GM23338 (cell line): ENCODE results near the gene UPF1. TPM values are rescaled to one million over a fixed set of nuclear protein-coding genes. Genes with fewer than 3 reads are reported as not detected.
A peak's percentile ranks its signal among the peaks of the same experiment; 100 is the strongest.

ENCODE experiments used
- ATAC-seq: fragments of 200-7000 bp; cut with Tn5 transposase; 3 replicates; pipeline ENCODE4 v1.9.1; 2020
- DNase-seq: peaks from one replicate; pipeline ENCODE4 v3.0.0-alpha.2; 2015; ENCODE audit warnings: low spot score
- H2AFZ ChIP-seq: fragments of 200-600 bp; sonication (generic); 2 replicates; pipeline ENCODE4 v1.8.0; 2016; ENCODE audit warnings: antibody characterized with exemption, mild to moderate bottlenecking, moderate library complexity
- H3F3A ChIP-seq: fragments of 200-600 bp; sonication (generic); replicated peaks from 2 replicates; pipeline ENCODE4 v1.8.0; 2017; ENCODE audit warnings: antibody characterized with exemption, mixed run types, low read depth
- H3K27ac ChIP-seq: fragments of 200-600 bp; sonication (generic); 2 replicates; pipeline ENCODE4 v1.6.1; 2016; ENCODE audit warnings: low read depth
- H3K27me3 ChIP-seq: fragments of 200-600 bp; sonication (generic); 2 replicates; pipeline ENCODE4 v1.8.0; 2016; ENCODE audit warnings: mild to moderate bottlenecking, mixed run types, moderate library complexity; ENCODE audit not compliant: insufficient read depth
- H3K36me3 ChIP-seq: fragments of 200-600 bp; sonication (generic); 2 replicates; pipeline ENCODE4 v1.8.0; 2016; ENCODE audit warnings: mild to moderate bottlenecking; ENCODE audit not compliant: insufficient read depth
- H3K4me1 ChIP-seq: fragments of 200-600 bp; sonication (generic); 2 replicates; pipeline ENCODE4 v1.8.0; 2016; ENCODE audit warnings: mild to moderate bottlenecking, moderate library complexity; ENCODE audit not compliant: insufficient read depth
- H3K4me2 ChIP-seq: fragments of 200-600 bp; sonication (generic); 2 replicates; pipeline ENCODE4 v1.7.1; 2017; ENCODE audit warnings: mixed run types
- H3K4me3 ChIP-seq: fragments of 200-600 bp; sonication (generic); 2 replicates; pipeline ENCODE4 v1.6.1; 2016; ENCODE audit warnings: mixed run types
- H3K79me2 ChIP-seq: fragments of 200-600 bp; sonication (generic); replicated peaks from 2 replicates; pipeline ENCODE4 v1.8.0; 2017; ENCODE audit warnings: mild to moderate bottlenecking; ENCODE audit not compliant: insufficient read depth
- H3K9me2 ChIP-seq: fragments of 200-600 bp; sonication (generic); 2 replicates; pipeline ENCODE4 v1.8.0; 2017; ENCODE audit not compliant: insufficient read depth
- H4K20me1 ChIP-seq: fragments of 200-600 bp; sonication (generic); replicated peaks from 2 replicates; pipeline ENCODE4 v1.8.0; 2017; ENCODE audit warnings: mild to moderate bottlenecking; ENCODE audit not compliant: insufficient read depth
- H3K27ac Mint-ChIP-seq: 2 replicates; pipeline ENCODE4 v1.8.0; 2020; ENCODE audit warnings: inconsistent platforms, mild to moderate bottlenecking, moderate library complexity, mixed read lengths
- H3K27me3 Mint-ChIP-seq: 3 replicates; pipeline ENCODE4 v1.8.0; 2022; ENCODE audit warnings: low read depth, mild to moderate bottlenecking, moderate library complexity, mixed read lengths, inconsistent platforms; ENCODE audit not compliant: insufficient read depth, poor library complexity
- H3K36me3 Mint-ChIP-seq: 3 replicates; pipeline ENCODE4 v1.8.0; 2021; ENCODE audit warnings: low read depth, mild to moderate bottlenecking, inconsistent platforms, moderate library complexity, mixed read lengths
- H3K4me1 Mint-ChIP-seq: 3 replicates; pipeline ENCODE4 v1.8.0; 2020; ENCODE audit warnings: mild to moderate bottlenecking, inconsistent platforms, mixed read lengths
- H3K4me3 Mint-ChIP-seq: 3 replicates; pipeline ENCODE4 v1.8.0; 2021; ENCODE audit warnings: moderate library complexity, mild to moderate bottlenecking, inconsistent platforms, mixed read lengths
- H3K9me3 Mint-ChIP-seq: 3 replicates; pipeline ENCODE4 v1.8.0; 2020; ENCODE audit warnings: moderate library complexity, mild to moderate bottlenecking, inconsistent platforms, mixed read lengths
- CREB1 ChIP-seq: fragments of 250-450 bp; sonication (Bioruptor Pico); IDR thresholded peaks from 2 replicates; pipeline ENCODE4 v1.5.0; 2020; ENCODE audit warnings: low read depth, mild to moderate bottlenecking, moderate library complexity
- EZH2 ChIP-seq: fragments of 200-600 bp; sonication (generic); IDR thresholded peaks from one replicate; pipeline ENCODE4 v1.8.0; 2017; ENCODE audit warnings: antibody characterized with exemption, mild to moderate bottlenecking, low read depth; ENCODE audit not compliant: unreplicated experiment
- EZH2phosphoT487 ChIP-seq: fragments of 200-600 bp; sonication (generic); IDR thresholded peaks from one replicate; pipeline ENCODE4 v1.8.1; 2018; ENCODE audit warnings: antibody characterized with exemption; ENCODE audit not compliant: unreplicated experiment
- JUNB ChIP-seq: IDR thresholded peaks from one replicate; pipeline ENCODE4 v1.6.1; 2016; ENCODE audit warnings: antibody characterized with exemption; ENCODE audit not compliant: unreplicated experiment
- NANOG ChIP-seq: IDR thresholded peaks from 2 replicates; pipeline ENCODE4 v1.6.1; 2016; ENCODE audit warnings: antibody characterized with exemption, borderline replicate concordance
- POLR2AphosphoS5 ChIP-seq: IDR thresholded peaks from 2 replicates; pipeline ENCODE4 v1.6.1; 2016; ENCODE audit warnings: antibody characterized with exemption, low read depth
- STAT1 ChIP-seq: IDR thresholded peaks from one replicate; pipeline ENCODE4 v1.6.1; 2016; ENCODE audit warnings: antibody characterized with exemption; ENCODE audit not compliant: unreplicated experiment
- ZNF114 ChIP-seq: fragments of 250-450 bp; sonication (Bioruptor Pico); IDR thresholded peaks from 2 replicates; pipeline ENCODE4 v1.5.0; 2020; ENCODE audit warnings: mild to moderate bottlenecking, moderate library complexity
- ZNF331 ChIP-seq: fragments of 250-450 bp; sonication (Bioruptor Pico); IDR thresholded peaks from 2 replicates; pipeline ENCODE4 v1.5.0; 2020; ENCODE audit warnings: low read depth, mild to moderate bottlenecking, moderate library complexity
- polyA plus RNA-seq: library from polyadenylated mRNA; unstranded; fragments of >200 nt; fragmentation: Nextera tagmentation; extraction: Ambion mirVana; gene quantifications from 2 replicates; pipeline ENCODE4 v1.2.1, GENCODE V29; 2016
- total RNA-seq: library from RNA; depleted of rRNA; stranded (reverse); fragments of >200 nt; shearing (Covaris generic); gene quantifications from 2 replicates; pipeline ENCODE4 v1.2.3, GENCODE V29; 2014
- TF ChIP-seq, protein P1 (sequence below): IDR thresholded peaks from 2 replicates; pipeline ENCODE4 v1.6.1; 2016; ENCODE audit warnings: antibody characterized with exemption
- TF ChIP-seq, protein P2 (sequence below): IDR thresholded peaks from one replicate; pipeline ENCODE4 v1.6.1; 2018; ENCODE audit warnings: antibody characterized with exemption; ENCODE audit not compliant: unreplicated experiment
- TF ChIP-seq, protein P3 (sequence below): fragments of 250-450 bp; sonication (Bioruptor Pico); IDR thresholded peaks from 2 replicates; pipeline ENCODE4 v1.5.0; 2020; ENCODE audit warnings: mild to moderate bottlenecking, moderate library complexity
- TF ChIP-seq, protein P4 (sequence below), 2 experiments: fragments of 200-600 bp in 1 of 2; sonication (generic) in 1 of 2; conservative IDR thresholded peaks; 2 replicates each; pipeline versions ENCODE4 v1.5.1 to v1.6.1; 2016 to 2017; ENCODE audit warnings: antibody characterized with exemption in 2 of 2, low read depth in 2 of 2, mild to moderate bottlenecking in 2 of 2, moderate library complexity in 1 of 2

Gene UPF1
- total and polyA plus RNA-seq, 2 experiments from 2014 or later = 13.8 to 138 TPM

DNA sequence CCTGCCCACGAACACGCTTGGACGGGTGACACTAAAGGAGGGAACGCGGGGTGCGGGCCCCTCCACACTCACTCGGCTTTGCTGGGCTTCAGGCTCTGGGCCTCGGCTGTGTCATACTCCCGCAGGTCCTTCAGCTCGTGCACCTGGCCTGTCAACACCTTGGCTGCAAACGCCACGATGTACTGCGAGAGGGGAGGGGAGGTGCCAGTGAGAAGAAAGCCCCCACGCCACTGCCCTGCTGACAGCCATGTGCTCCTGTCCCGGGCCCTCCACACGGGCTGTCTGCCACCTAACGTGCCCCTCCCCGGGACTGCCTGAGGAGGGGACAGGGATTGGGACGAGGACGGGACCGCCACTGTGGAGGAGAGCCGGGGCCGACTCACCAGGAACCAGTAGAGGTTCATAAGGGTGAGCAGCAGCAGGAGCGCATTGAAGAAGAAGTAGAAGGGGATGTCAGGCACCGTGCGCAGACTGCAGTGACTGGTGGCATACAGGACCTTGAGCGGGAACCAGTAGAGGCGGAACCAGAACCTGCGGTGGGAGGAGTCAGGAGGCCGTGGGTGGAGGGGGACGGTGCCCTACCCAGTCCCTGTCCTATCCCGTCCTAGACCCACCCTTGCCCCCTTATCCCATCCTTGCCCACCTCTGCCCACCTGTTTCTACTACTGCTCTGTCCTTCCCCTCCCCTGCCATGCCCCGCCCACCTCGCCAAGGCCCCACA lies 47.3 kb downstream of the UPF1 start:
- Histone ChIP-seq H3K27ac (no peak overlapping the region), H3K79me2 (no peaks in the 10 kb centered on the region), H3K4me3 (no peak overlapping the region), H2AFZ (no peak overlapping the region), H3K4me2 (no peak overlapping the region), H4K20me1 (0 out of 2 replicates have a peak, but pooled peaks cover 3% of the 10 kb centered on the region), H3K27me3 (no peaks in the 10 kb centered on the region), H3K9me2 (no peaks in the 10 kb centered on the region), H3K36me3 (no peaks in the 10 kb centered on the region), H3K4me1 (no peaks in the 10 kb centered on the region), H3F3A (no peaks in the 10 kb centered on the region; the same call in 1 of the 2 replicates)
- Mint-ChIP-seq H3K27me3 (peaks cover 15% of the 10 kb centered on the region), H3K27ac (no peak overlapping the region), H3K9me3 (peaks cover 4% of the 10 kb centered on the region; the same call in 2 of the 3 replicates), H3K4me1 (no peaks in the 10 kb centered on the region), H3K4me3 (no peak overlapping the region), H3K36me3 (peaks cover 69% of the 10 kb centered on the region)
- DNase-seq (peak; percentile 56), ATAC-seq (peak; percentile 68)
- TF ChIP-seq EZH2phosphoT487 (no peak), JUNB (no peak), ZNF114 (CRISPR knock-in tag) (no peak), EZH2 (no peak), ZNF331 (CRISPR knock-in tag) (no peak), CREB1 (CRISPR knock-in tag) (no peak), POLR2AphosphoS5 (no peak), STAT1 (no peak), NANOG (no peak)
- TF ChIP-seq, protein P1, sequence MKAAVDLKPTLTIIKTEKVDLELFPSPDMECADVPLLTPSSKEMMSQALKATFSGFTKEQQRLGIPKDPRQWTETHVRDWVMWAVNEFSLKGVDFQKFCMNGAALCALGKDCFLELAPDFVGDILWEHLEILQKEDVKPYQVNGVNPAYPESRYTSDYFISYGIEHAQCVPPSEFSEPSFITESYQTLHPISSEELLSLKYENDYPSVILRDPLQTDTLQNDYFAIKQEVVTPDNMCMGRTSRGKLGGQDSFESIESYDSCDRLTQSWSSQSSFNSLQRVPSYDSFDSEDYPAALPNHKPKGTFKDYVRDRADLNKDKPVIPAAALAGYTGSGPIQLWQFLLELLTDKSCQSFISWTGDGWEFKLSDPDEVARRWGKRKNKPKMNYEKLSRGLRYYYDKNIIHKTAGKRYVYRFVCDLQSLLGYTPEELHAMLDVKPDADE = no peak
- TF ChIP-seq, protein P2, sequence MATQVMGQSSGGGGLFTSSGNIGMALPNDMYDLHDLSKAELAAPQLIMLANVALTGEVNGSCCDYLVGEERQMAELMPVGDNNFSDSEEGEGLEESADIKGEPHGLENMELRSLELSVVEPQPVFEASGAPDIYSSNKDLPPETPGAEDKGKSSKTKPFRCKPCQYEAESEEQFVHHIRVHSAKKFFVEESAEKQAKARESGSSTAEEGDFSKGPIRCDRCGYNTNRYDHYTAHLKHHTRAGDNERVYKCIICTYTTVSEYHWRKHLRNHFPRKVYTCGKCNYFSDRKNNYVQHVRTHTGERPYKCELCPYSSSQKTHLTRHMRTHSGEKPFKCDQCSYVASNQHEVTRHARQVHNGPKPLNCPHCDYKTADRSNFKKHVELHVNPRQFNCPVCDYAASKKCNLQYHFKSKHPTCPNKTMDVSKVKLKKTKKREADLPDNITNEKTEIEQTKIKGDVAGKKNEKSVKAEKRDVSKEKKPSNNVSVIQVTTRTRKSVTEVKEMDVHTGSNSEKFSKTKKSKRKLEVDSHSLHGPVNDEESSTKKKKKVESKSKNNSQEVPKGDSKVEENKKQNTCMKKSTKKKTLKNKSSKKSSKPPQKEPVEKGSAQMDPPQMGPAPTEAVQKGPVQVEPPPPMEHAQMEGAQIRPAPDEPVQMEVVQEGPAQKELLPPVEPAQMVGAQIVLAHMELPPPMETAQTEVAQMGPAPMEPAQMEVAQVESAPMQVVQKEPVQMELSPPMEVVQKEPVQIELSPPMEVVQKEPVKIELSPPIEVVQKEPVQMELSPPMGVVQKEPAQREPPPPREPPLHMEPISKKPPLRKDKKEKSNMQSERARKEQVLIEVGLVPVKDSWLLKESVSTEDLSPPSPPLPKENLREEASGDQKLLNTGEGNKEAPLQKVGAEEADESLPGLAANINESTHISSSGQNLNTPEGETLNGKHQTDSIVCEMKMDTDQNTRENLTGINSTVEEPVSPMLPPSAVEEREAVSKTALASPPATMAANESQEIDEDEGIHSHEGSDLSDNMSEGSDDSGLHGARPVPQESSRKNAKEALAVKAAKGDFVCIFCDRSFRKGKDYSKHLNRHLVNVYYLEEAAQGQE = no peak
- TF ChIP-seq, protein P3, sequence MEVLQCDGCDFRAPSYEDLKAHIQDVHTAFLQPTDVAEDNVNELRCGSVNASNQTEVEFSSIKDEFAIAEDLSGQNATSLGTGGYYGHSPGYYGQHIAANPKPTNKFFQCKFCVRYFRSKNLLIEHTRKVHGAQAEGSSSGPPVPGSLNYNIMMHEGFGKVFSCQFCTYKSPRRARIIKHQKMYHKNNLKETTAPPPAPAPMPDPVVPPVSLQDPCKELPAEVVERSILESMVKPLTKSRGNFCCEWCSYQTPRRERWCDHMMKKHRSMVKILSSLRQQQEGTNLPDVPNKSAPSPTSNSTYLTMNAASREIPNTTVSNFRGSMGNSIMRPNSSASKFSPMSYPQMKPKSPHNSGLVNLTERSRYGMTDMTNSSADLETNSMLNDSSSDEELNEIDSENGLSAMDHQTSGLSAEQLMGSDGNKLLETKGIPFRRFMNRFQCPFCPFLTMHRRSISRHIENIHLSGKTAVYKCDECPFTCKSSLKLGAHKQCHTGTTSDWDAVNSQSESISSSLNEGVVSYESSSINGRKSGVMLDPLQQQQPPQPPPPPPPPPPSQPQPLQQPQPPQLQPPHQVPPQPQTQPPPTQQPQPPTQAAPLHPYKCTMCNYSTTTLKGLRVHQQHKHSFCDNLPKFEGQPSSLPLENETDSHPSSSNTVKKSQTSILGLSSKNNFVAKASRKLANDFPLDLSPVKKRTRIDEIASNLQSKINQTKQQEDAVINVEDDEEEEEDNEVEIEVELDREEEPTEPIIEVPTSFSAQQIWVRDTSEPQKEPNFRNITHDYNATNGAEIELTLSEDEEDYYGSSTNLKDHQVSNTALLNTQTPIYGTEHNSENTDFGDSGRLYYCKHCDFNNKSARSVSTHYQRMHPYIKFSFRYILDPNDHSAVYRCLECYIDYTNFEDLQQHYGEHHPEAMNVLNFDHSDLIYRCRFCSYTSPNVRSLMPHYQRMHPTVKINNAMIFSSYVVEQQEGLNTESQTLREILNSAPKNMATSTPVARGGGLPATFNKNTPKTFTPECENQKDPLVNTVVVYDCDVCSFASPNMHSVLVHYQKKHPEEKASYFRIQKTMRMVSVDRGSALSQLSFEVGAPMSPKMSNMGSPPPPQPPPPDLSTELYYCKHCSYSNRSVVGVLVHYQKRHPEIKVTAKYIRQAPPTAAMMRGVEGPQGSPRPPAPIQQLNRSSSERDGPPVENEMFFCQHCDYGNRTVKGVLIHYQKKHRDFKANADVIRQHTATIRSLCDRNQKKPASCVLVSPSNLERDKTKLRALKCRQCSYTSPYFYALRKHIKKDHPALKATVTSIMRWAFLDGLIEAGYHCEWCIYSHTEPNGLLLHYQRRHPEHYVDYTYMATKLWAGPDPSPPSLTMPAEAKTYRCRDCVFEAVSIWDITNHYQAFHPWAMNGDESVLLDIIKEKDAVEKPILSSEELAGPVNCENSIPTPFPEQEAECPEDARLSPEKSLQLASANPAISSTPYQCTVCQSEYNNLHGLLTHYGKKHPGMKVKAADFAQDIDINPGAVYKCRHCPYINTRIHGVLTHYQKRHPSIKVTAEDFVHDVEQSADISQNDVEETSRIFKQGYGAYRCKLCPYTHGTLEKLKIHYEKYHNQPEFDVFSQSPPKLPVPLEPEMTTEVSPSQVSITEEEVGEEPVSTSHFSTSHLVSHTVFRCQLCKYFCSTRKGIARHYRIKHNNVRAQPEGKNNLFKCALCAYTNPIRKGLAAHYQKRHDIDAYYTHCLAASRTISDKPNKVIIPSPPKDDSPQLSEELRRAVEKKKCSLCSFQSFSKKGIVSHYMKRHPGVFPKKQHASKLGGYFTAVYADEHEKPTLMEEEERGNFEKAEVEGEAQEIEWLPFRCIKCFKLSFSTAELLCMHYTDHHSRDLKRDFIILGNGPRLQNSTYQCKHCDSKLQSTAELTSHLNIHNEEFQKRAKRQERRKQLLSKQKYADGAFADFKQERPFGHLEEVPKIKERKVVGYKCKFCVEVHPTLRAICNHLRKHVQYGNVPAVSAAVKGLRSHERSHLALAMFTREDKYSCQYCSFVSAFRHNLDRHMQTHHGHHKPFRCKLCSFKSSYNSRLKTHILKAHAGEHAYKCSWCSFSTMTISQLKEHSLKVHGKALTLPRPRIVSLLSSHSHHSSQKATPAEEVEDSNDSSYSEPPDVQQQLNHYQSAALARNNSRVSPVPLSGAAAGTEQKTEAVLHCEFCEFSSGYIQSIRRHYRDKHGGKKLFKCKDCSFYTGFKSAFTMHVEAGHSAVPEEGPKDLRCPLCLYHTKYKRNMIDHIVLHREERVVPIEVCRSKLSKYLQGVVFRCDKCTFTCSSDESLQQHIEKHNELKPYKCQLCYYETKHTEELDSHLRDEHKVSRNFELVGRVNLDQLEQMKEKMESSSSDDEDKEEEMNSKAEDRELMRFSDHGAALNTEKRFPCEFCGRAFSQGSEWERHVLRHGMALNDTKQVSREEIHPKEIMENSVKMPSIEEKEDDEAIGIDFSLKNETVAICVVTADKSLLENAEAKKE (CRISPR knock-in tag) = no peak
- TF ChIP-seq, protein P4, sequence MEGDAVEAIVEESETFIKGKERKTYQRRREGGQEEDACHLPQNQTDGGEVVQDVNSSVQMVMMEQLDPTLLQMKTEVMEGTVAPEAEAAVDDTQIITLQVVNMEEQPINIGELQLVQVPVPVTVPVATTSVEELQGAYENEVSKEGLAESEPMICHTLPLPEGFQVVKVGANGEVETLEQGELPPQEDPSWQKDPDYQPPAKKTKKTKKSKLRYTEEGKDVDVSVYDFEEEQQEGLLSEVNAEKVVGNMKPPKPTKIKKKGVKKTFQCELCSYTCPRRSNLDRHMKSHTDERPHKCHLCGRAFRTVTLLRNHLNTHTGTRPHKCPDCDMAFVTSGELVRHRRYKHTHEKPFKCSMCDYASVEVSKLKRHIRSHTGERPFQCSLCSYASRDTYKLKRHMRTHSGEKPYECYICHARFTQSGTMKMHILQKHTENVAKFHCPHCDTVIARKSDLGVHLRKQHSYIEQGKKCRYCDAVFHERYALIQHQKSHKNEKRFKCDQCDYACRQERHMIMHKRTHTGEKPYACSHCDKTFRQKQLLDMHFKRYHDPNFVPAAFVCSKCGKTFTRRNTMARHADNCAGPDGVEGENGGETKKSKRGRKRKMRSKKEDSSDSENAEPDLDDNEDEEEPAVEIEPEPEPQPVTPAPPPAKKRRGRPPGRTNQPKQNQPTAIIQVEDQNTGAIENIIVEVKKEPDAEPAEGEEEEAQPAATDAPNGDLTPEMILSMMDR (conservative IDR thresholded peaks at IDR 0.05; ENCODE audit: low read depth in 2 of 2) = no peak
